MM.1S (cell line): ENCODE data around the gene TMEM51.

Source experiments
- EZH2 ChIP-seq: fragments of 300-600 bp; sonication (generic); optimal IDR thresholded peaks from 2 replicates; pipeline ENCODE3; 2017; ENCODE audit warnings: low read depth, mild to moderate bottlenecking, antibody characterized with exemption, low read length, mixed read lengths
- TF ChIP-seq, protein P1 (sequence below): fragments of 300-600 bp; sonication (generic); IDR thresholded peaks from 2 replicates; pipeline ENCODE4 v1.5.1; 2016; ENCODE audit warnings: antibody characterized with exemption, low read length, mixed read lengths

DNA sequence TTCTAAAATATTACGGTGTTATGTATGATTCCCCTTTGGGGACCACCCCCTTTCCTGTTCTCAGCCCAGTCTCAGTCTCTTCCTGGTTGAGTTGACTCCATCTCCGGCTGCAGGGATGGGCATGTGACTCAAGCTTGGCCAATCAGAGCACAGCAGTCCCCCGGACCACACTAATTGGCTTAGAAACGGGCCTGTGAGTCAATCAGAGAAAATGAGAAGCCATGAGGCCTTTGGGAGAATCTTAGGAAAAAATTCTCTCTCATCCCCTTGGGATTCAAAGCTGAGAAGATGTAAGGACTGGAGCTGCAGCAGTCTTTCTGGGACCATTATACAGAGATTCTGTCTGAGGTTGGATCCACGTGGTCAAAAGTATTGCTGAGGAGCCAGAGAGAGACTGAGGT lies 82.8 kb downstream of the TMEM51 start:
- TF ChIP-seq, protein P1, sequence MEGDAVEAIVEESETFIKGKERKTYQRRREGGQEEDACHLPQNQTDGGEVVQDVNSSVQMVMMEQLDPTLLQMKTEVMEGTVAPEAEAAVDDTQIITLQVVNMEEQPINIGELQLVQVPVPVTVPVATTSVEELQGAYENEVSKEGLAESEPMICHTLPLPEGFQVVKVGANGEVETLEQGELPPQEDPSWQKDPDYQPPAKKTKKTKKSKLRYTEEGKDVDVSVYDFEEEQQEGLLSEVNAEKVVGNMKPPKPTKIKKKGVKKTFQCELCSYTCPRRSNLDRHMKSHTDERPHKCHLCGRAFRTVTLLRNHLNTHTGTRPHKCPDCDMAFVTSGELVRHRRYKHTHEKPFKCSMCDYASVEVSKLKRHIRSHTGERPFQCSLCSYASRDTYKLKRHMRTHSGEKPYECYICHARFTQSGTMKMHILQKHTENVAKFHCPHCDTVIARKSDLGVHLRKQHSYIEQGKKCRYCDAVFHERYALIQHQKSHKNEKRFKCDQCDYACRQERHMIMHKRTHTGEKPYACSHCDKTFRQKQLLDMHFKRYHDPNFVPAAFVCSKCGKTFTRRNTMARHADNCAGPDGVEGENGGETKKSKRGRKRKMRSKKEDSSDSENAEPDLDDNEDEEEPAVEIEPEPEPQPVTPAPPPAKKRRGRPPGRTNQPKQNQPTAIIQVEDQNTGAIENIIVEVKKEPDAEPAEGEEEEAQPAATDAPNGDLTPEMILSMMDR, result no peak
- no peak for TF ChIP-seq EZH2
